Neural crest cell (in vitro differentiated cells): ENCODE data around the gene CABP2. TPM values are rescaled to one million over a fixed set of nuclear protein-coding genes. Genes with fewer than 3 reads are reported as not detected.
"Not testable (repeated sequence)": the region's sequence is repeated elsewhere in the genome, so short reads cannot be mapped to it uniquely, and the experiment has no call there.

Experiments
- DNase-seq: peaks from one replicate; pipeline ENCODE4 v3.0.0; 2021; ENCODE audit warnings: low read depth, mixed read lengths, low spot score
- H3K27ac Mint-ChIP-seq: one replicate; pipeline ENCODE4 v1.8.0; 2021; ENCODE audit warnings: mild to moderate bottlenecking, mixed read lengths; ENCODE audit not compliant: unreplicated experiment
- H3K27me3 Mint-ChIP-seq: 2 replicates; pipeline ENCODE4 v1.8.0; 2021; ENCODE audit warnings: low read depth, mild to moderate bottlenecking, mixed read lengths
- H3K36me3 Mint-ChIP-seq: 2 replicates; pipeline ENCODE4 v1.8.0; 2021; ENCODE audit warnings: low read depth, mild to moderate bottlenecking, mixed read lengths
- H3K4me1 Mint-ChIP-seq: 2 replicates; pipeline ENCODE4 v1.8.0; 2021; ENCODE audit warnings: mixed read lengths
- H3K4me3 Mint-ChIP-seq: one replicate; pipeline ENCODE4 v1.8.0; 2021; ENCODE audit warnings: mild to moderate bottlenecking, mixed read lengths
- H3K9me3 Mint-ChIP-seq: 2 replicates; pipeline ENCODE4 v1.8.0; 2021; ENCODE audit warnings: mixed read lengths
- CTCF ChIP-seq: fragments of 200-600 bp; sonication (generic); conservative IDR thresholded peaks from 2 replicates; pipeline ENCODE4 v1.5.0; 2021; ENCODE audit warnings: antibody characterized with exemption, mild to moderate bottlenecking
- total RNA-seq: library from RNA; stranded (reverse); gene quantifications from 2 replicates; pipeline ENCODE4 v1.2.1, GENCODE V29; 2021

Gene CABP2
- total RNA-seq, 1 donor from 2014 or later: not detected

- no peak for TF ChIP-seq CTCF
- Mint-ChIP-seq H3K27ac (peak overlapping the region; percentile 75), H3K4me1 (peaks cover 18% of the 10 kb centered on the region), H3K4me3 (peak overlapping the region; percentile 27), H3K27me3 (no peaks in the 10 kb centered on the region), H3K9me3 (no peaks in the 10 kb centered on the region), H3K36me3 (peaks cover 4% of the 10 kb centered on the region)
- no peak for DNase-seq
These were observed 33.1 kb downstream of the CABP2 start for GRCh38 chr11:67489885-67490726.

- peaks cover 8% of the 10 kb centered on the region for H3K36me3 Mint-ChIP-seq
- no peaks in the 10 kb centered on the region for H3K9me3 Mint-ChIP-seq
- H3K27me3 Mint-ChIP-seq: no peaks in the 10 kb centered on the region
- H3K27ac Mint-ChIP-seq: peak overlapping the region; percentile 75
- no peak for TF ChIP-seq CTCF
- DNase-seq: no peak
- H3K4me1 Mint-ChIP-seq: peaks cover 26% of the 10 kb centered on the region
- no peak overlapping the region for H3K4me3 Mint-ChIP-seq
These were observed 33.9 kb downstream of the CABP2 start for GRCh38 chr11:67489203-67489884.

- TF ChIP-seq CTCF: no peak
These were observed 36.6 kb downstream of the CABP2 start for GRCh38 chr11:67486481-67487195.

GRCh38 chr11:67485873-67486361 lies 37.3 kb downstream of the CABP2 start:
- H3K4me1 Mint-ChIP-seq: peaks cover 43% of the 10 kb centered on the region
- peaks cover 11% of the 10 kb centered on the region for H3K36me3 Mint-ChIP-seq
- DNase-seq, H3K27me3 Mint-ChIP-seq, H3K9me3 Mint-ChIP-seq, H3K27ac Mint-ChIP-seq: not testable (repeated sequence)
- peak overlapping the region; percentile 73 for H3K4me3 Mint-ChIP-seq

More at GRCh38 chr11:67486481-67487195, 36.6 kb downstream of the CABP2 start:
- no peak for DNase-seq
- peaks cover 47% of the 10 kb centered on the region for H3K4me1 Mint-ChIP-seq
- peaks cover 11% of the 10 kb centered on the region for H3K36me3 Mint-ChIP-seq
- H3K9me3 Mint-ChIP-seq: peaks cover 6% of the 10 kb centered on the region
- H3K27me3 Mint-ChIP-seq: peaks cover 3% of the 10 kb centered on the region
- peak overlapping the region; percentile 73 for H3K4me3 Mint-ChIP-seq
- no peak overlapping the region for H3K27ac Mint-ChIP-seq

GRCh38 chr11:67484847-67485311 lies 38.4 kb downstream of the CABP2 start:
- H3K4me3 Mint-ChIP-seq: peak overlapping the region; percentile 91
- peaks cover 6% of the 10 kb centered on the region for H3K9me3 Mint-ChIP-seq
- H3K27ac Mint-ChIP-seq: no peak overlapping the region
- TF ChIP-seq CTCF: no peak
- H3K4me1 Mint-ChIP-seq: peaks cover 42% of the 10 kb centered on the region
- DNase-seq: no peak
- H3K36me3 Mint-ChIP-seq: peaks cover 11% of the 10 kb centered on the region
- H3K27me3 Mint-ChIP-seq: peaks cover 3% of the 10 kb centered on the region
